Measurements from ENCODE around the gene ADGRD1. TPM values are rescaled to one million over a fixed set of nuclear protein-coding genes. Genes with fewer than 3 reads are reported as not detected.

The ADGRD1 gene
- total and polyA plus RNA-seq, 5 donors from 2014 or later: 0.56 TPM; not detected in 4

GRCh38 chr12:131137009-131137835 is 183.5 kb downstream of the ADGRD1 start:
- Mint-ChIP-seq H3K27ac (no peak overlapping the region), H3K27me3 (no peaks in the 10 kb centered on the region), H3K9me3 (peaks cover 0 to 1% (median 0%) of the 10 kb centered on the region in 7 donors), H3K4me3 (no peak overlapping the region), H3K36me3 (no peaks in the 10 kb centered on the region), H3K4me1 (peaks cover 0 to 2% (median 0%) of the 10 kb centered on the region in 4 donors)
- no peaks in the 10 kb centered on the region for H3K4me1 ChIP-seq (ENCODE audit: control insufficient read depth, insufficient read depth, low read length, poor library complexity, severe bottlenecking)
- H3K9me3 ChIP-seq (ENCODE audit: control insufficient read depth in 2 of 2, low read length in 2 of 2): no peaks in the 10 kb centered on the region
- ATAC-seq (ENCODE audit: low read depth in 2 of 2) (no peak), DNase-seq (no peak)
- H3K27ac ChIP-seq (ENCODE audit: insufficient read depth, low read length, poor library complexity, severe bottlenecking): no peak overlapping the region
- H3K4me3 ChIP-seq (ENCODE audit: low read depth, low read length): no peak overlapping the region
- H3K27me3 ChIP-seq (ENCODE audit: control insufficient read depth, insufficient read depth, low read length): no peaks in the 10 kb centered on the region
- H3K36me3 ChIP-seq (ENCODE audit: control insufficient read depth, insufficient read depth, low read length): no peaks in the 10 kb centered on the region

DNA sequence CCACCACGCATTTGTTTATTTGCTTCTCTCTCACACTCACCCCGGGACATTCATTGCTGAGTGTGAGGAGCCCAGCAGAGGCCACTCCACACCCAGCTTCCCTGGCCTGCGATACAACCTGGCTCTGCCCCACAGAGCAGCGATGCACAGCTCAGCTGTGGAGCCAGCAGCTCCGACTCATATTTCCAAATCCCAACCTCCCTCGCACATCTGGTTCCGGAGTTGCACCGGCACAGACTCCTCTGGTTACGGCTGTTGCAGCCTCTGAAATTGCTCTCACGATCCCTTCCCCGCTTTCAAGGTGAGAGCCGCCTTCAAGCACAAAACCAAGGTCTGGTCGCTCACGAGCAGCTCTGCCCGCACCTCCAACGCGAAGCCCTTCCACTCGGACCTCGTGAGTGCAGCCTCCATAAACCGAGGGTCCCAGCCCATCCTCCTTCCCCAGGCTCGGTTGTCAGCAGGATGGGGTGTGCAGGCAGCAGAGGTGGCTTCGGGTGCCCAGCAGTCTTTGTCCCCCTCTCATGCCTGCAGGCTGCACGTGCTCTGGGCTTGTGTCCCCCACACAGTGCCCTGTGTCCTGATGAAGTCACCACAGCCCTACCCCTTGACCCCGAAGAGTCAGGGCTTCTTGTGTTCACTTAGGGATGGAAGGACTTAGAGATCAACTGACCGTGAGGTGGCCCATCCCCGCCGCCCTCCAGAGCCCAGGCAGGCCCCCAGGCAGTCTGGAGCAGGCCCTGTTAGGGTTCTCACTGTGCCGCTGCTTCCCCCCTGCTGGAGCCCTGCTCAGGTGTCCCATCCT is 184.3 kb downstream of the ADGRD1 start:
- H3K4me3 Mint-ChIP-seq: no peak overlapping the region

GRCh38 chr12:131138638-131139362 is 185.1 kb downstream of the ADGRD1 start:
- Mint-ChIP-seq H3K4me1 (no peaks in the 10 kb centered on the region), H3K4me3 (no peak overlapping the region), H3K27me3 (peaks cover 6% of the 10 kb centered on the region), H3K36me3 (no peaks in the 10 kb centered on the region), H3K9me3 (no peaks in the 10 kb centered on the region), H3K27ac (no peak overlapping the region)
- H3K4me1 ChIP-seq (ENCODE audit: control insufficient read depth, insufficient read depth, low read length, poor library complexity, severe bottlenecking): no peaks in the 10 kb centered on the region
- no peak for DNase-seq
- H3K27me3 ChIP-seq (ENCODE audit: control insufficient read depth, insufficient read depth, low read length): no peaks in the 10 kb centered on the region
- H3K36me3 ChIP-seq (ENCODE audit: control insufficient read depth, insufficient read depth, low read length): no peaks in the 10 kb centered on the region
- no peak overlapping the region for H3K27ac ChIP-seq (ENCODE audit: insufficient read depth, low read length, poor library complexity, severe bottlenecking)
- no peak for ATAC-seq (ENCODE audit: low read depth in 2 of 2)
- no peaks in the 10 kb centered on the region for H3K9me3 ChIP-seq (ENCODE audit: control insufficient read depth in 2 of 2, low read length in 2 of 2)
- H3K4me3 ChIP-seq (ENCODE audit: low read depth, low read length): no peak overlapping the region

More for the DNA sequence above, 184.3 kb downstream of the ADGRD1 start:
- Histone ChIP-seq H3K27me3 (ENCODE audit: control insufficient read depth, insufficient read depth, low read length) (no peaks in the 10 kb centered on the region), H3K9me3 (ENCODE audit: control insufficient read depth in 2 of 2, low read length in 2 of 2) (no peaks in the 10 kb centered on the region), H3K4me1 (ENCODE audit: control insufficient read depth, insufficient read depth, low read length, poor library complexity, severe bottlenecking) (no peaks in the 10 kb centered on the region), H3K27ac (ENCODE audit: insufficient read depth, low read length, poor library complexity, severe bottlenecking) (no peak overlapping the region), H3K4me3 (ENCODE audit: low read depth, low read length) (no peak overlapping the region), H3K36me3 (ENCODE audit: control insufficient read depth, insufficient read depth, low read length) (no peaks in the 10 kb centered on the region)
- no peak overlapping the region for H3K27ac Mint-ChIP-seq
- peaks cover under 1% of the 10 kb centered on the region for H3K27me3 Mint-ChIP-seq
- H3K4me1 Mint-ChIP-seq: no peaks in the 10 kb centered on the region
- ATAC-seq (ENCODE audit: low read depth in 2 of 2) (no peak), DNase-seq (no peak)
- H3K36me3 Mint-ChIP-seq: no peaks in the 10 kb centered on the region
- H3K9me3 Mint-ChIP-seq: peaks cover 0 to 1% (median 0%) of the 10 kb centered on the region in 7 donors

DNA sequence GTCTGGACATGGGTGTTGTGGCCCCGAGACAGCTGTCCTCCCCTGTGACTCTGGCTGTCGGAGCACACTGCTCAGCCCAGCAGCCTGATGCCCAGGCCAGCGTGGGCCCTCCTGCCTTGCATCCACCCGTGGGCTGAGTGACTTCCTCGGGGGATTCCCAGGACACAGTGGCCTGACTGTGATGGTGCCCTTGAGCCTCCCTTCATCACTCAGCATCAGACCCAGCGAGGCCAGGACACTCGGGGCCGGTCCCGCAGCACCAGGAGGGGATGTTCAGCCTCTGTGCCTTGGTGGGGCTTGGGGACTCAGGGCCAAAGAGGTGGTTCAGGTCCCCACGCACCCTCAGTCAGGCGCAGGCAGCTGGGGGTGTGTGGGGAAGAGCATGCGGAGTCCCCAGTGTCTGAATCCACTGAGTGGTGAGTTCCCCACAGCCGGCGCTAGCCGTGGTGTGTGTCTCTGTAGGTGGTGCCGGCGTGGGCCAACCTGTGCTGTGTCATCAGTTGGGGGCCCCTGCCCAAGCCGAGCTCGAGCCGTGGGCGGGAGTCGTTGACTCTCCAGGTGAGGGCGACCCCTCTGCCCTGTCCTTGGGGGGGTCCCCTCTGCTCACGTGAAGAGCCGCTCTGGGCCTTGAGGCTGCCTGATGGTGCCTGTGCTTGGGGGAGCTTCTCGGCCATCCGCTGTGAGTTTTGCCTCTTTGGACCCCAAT is 185.8 kb downstream of the ADGRD1 start:
- H3K4me1 Mint-ChIP-seq: no peaks in the 10 kb centered on the region
- Histone ChIP-seq H3K9me3 (ENCODE audit: control insufficient read depth in 2 of 2, low read length in 2 of 2) (no peaks in the 10 kb centered on the region), H3K4me3 (ENCODE audit: low read depth, low read length) (no peak overlapping the region), H3K36me3 (ENCODE audit: control insufficient read depth, insufficient read depth, low read length) (no peaks in the 10 kb centered on the region), H3K27ac (ENCODE audit: insufficient read depth, low read length, poor library complexity, severe bottlenecking) (no peak overlapping the region), H3K4me1 (ENCODE audit: control insufficient read depth, insufficient read depth, low read length, poor library complexity, severe bottlenecking) (no peaks in the 10 kb centered on the region), H3K27me3 (ENCODE audit: control insufficient read depth, insufficient read depth, low read length) (no peaks in the 10 kb centered on the region)
- peaks cover 6% of the 10 kb centered on the region for H3K27me3 Mint-ChIP-seq
- DNase-seq (no peak), ATAC-seq (ENCODE audit: low read depth in 2 of 2) (no peak)
- no peak overlapping the region for H3K4me3 Mint-ChIP-seq
- no peaks in the 10 kb centered on the region for H3K36me3 Mint-ChIP-seq
- no peak overlapping the region for H3K27ac Mint-ChIP-seq
- H3K9me3 Mint-ChIP-seq: no peaks in the 10 kb centered on the region

DNA sequence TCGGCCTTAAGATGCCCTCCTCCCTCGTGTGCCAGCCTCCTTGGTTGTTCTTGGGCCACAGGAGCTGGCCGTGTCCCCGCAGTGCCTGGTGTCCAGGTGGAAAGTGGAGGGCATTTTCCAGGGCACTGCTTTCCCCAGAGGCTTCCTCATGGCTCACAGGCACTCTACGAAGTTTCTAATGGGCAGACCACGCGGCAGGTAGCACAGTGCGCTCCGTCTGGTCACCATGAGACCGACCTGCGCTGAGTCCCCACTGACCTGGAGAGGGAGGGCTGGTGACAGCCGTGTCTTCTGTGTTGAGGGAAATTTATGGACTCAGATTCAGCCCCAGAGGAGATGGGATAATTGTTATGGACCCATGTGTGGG is 186.3 kb downstream of the ADGRD1 start:
- Mint-ChIP-seq H3K4me3 (no peak overlapping the region), H3K9me3 (no peaks in the 10 kb centered on the region), H3K36me3 (no peaks in the 10 kb centered on the region), H3K27me3 (peaks cover 6% of the 10 kb centered on the region), H3K4me1 (no peaks in the 10 kb centered on the region), H3K27ac (no peak overlapping the region)
- Histone ChIP-seq H3K4me3 (ENCODE audit: low read depth, low read length) (no peak overlapping the region), H3K27ac (ENCODE audit: insufficient read depth, low read length, poor library complexity, severe bottlenecking) (no peak overlapping the region), H3K36me3 (ENCODE audit: control insufficient read depth, insufficient read depth, low read length) (no peaks in the 10 kb centered on the region), H3K4me1 (ENCODE audit: control insufficient read depth, insufficient read depth, low read length, poor library complexity, severe bottlenecking) (no peaks in the 10 kb centered on the region), H3K27me3 (ENCODE audit: control insufficient read depth, insufficient read depth, low read length) (no peaks in the 10 kb centered on the region), H3K9me3 (ENCODE audit: control insufficient read depth in 2 of 2, low read length in 2 of 2) (no peaks in the 10 kb centered on the region)
- DNase-seq: no peak
- no peak for ATAC-seq (ENCODE audit: low read depth in 2 of 2)

GRCh38 chr12:131140697-131141096 is 187.0 kb downstream of the ADGRD1 start:
- Mint-ChIP-seq H3K27me3 (peaks cover 10% of the 10 kb centered on the region), H3K36me3 (no peaks in the 10 kb centered on the region), H3K27ac (no peak overlapping the region), H3K4me3 (no peak overlapping the region), H3K9me3 (no peaks in the 10 kb centered on the region), H3K4me1 (no peaks in the 10 kb centered on the region)
- DNase-seq (no peak), ATAC-seq (ENCODE audit: low read depth in 2 of 2) (no peak)
- H3K27ac ChIP-seq (ENCODE audit: insufficient read depth, low read length, poor library complexity, severe bottlenecking): no peak overlapping the region
- no peak overlapping the region for H3K4me3 ChIP-seq (ENCODE audit: low read depth, low read length)
- H3K4me1 ChIP-seq (ENCODE audit: control insufficient read depth, insufficient read depth, low read length, poor library complexity, severe bottlenecking): no peaks in the 10 kb centered on the region
- H3K9me3 ChIP-seq (ENCODE audit: control insufficient read depth in 2 of 2, low read length in 2 of 2): no peaks in the 10 kb centered on the region
- H3K27me3 ChIP-seq (ENCODE audit: control insufficient read depth, insufficient read depth, low read length): no peaks in the 10 kb centered on the region
- no peaks in the 10 kb centered on the region for H3K36me3 ChIP-seq (ENCODE audit: control insufficient read depth, insufficient read depth, low read length)

GRCh38 chr12:131141514-131141913 is 187.8 kb downstream of the ADGRD1 start:
- no peaks in the 10 kb centered on the region for H3K27me3 ChIP-seq (ENCODE audit: control insufficient read depth, insufficient read depth, low read length)
- no peak for DNase-seq
- Mint-ChIP-seq H3K4me1 (no peaks in the 10 kb centered on the region), H3K9me3 (no peaks in the 10 kb centered on the region), H3K27me3 (peaks cover 11% of the 10 kb centered on the region), H3K4me3 (no peak overlapping the region), H3K36me3 (no peaks in the 10 kb centered on the region), H3K27ac (no peak overlapping the region)
- no peak overlapping the region for H3K27ac ChIP-seq (ENCODE audit: insufficient read depth, low read length, poor library complexity, severe bottlenecking)
- H3K4me1 ChIP-seq (ENCODE audit: control insufficient read depth, insufficient read depth, low read length, poor library complexity, severe bottlenecking): no peaks in the 10 kb centered on the region
- ATAC-seq (ENCODE audit: low read depth in 2 of 2): no peak
- H3K36me3 ChIP-seq (ENCODE audit: control insufficient read depth, insufficient read depth, low read length): no peaks in the 10 kb centered on the region
- H3K4me3 ChIP-seq (ENCODE audit: low read depth, low read length): no peak overlapping the region
- H3K9me3 ChIP-seq (ENCODE audit: control insufficient read depth in 2 of 2, low read length in 2 of 2): no peaks in the 10 kb centered on the region
